Spleen (tissue), 11 donors: ENCODE data around the gene MT1G. TPM values are rescaled to one million over a fixed set of nuclear protein-coding genes. Genes with fewer than 3 reads are reported as not detected.
A peak's percentile ranks its signal among the peaks of the same experiment; 100 is the strongest.
"Not testable (repeated sequence)": the region's sequence is repeated elsewhere in the genome, so short reads cannot be mapped to it uniquely, and the experiment has no call there.

Experiments used
- DNase-seq: peaks from one replicate; pipeline ENCODE4 v3.0.0-alpha.2; 2020
- H3K27ac ChIP-seq, 8 donors: fragments of 200-600 bp; sonication (generic) in 7 of 8; 1 replicate in 4 of 8; 2 replicates in 4 of 8; pipeline versions ENCODE4 v1.5.0 to v1.8.0; 2016 to 2021; ENCODE audit warnings: inconsistent platforms in 4 of 8, mild to moderate bottlenecking in 4 of 8, moderate library complexity in 1 of 8
- H3K27me3 ChIP-seq, 7 donors: fragments of 200-600 bp; sonication (generic) in 6 of 7; replicated peaks in 1 of 7; 1 replicate in 4 of 7; 2 replicates in 3 of 7; pipeline versions ENCODE4 v1.5.0 to v1.8.0; 2016 to 2021; ENCODE audit warnings: inconsistent platforms in 3 of 7, mild to moderate bottlenecking in 1 of 7
- H3K36me3 ChIP-seq, 6 donors: fragments of 200-600 bp; sonication (generic) in 5 of 6; 1 replicate in 4 of 6; 2 replicates in 2 of 6; pipeline versions ENCODE4 v1.5.0 to v1.8.0; 2016 to 2021; ENCODE audit warnings: inconsistent platforms in 2 of 6
- H3K4me1 ChIP-seq, 6 donors: fragments of 200-600 bp; sonication (generic) in 5 of 6; 1 replicate in 3 of 6; 2 replicates in 3 of 6; pipeline versions ENCODE4 v1.5.0 to v1.8.0; 2016 to 2021; ENCODE audit warnings: inconsistent platforms in 3 of 6
- H3K4me3 ChIP-seq, 8 donors: fragments of 200-600 bp; sonication (generic) in 7 of 8; 1 replicate in 4 of 8; 2 replicates in 4 of 8; pipeline versions ENCODE4 v1.5.0 to v1.8.0; 2016 to 2021; ENCODE audit warnings: inconsistent platforms in 4 of 8, mild to moderate bottlenecking in 4 of 8, moderate library complexity in 2 of 8
- H3K9me3 ChIP-seq, 8 donors: fragments of 200-600 bp; sonication (generic) in 7 of 8; 1 replicate in 4 of 8; 2 replicates in 4 of 8; pipeline versions ENCODE4 v1.5.0 to v1.8.0; 2016 to 2021; ENCODE audit warnings: inconsistent platforms in 4 of 8
- CTCF ChIP-seq, 11 experiments: fragments of 200-600 bp in 7 of 11; fragments of 450-650 bp in 4 of 11; sonication (generic) in 4 of 11; IDR thresholded peaks in 8 of 11; conservative IDR thresholded peaks in 3 of 11; 1 replicate in 7 of 11; 2 replicates in 4 of 11; pipeline versions ENCODE4 v1.4.0 to v1.8.0; 2016 to 2021; ENCODE audit warnings: antibody characterized with exemption in 11 of 11, inconsistent platforms in 4 of 11, mild to moderate bottlenecking in 1 of 11
- POLR2A ChIP-seq, 3 donors: fragments of 450-650 bp; IDR thresholded peaks; one replicate each; pipeline ENCODE4 v1.5.1; 2017; ENCODE audit warnings: antibody characterized with exemption in 3 of 3, mild to moderate bottlenecking in 1 of 3
- POLR2AphosphoS5 ChIP-seq, 3 donors: sonication (generic); formaldehyde crosslinking; IDR thresholded peaks; one replicate each; pipeline ENCODE4 v1.5.1; 2017; ENCODE audit warnings: antibody characterized with exemption in 3 of 3
- WGBS, 5 donors: extraction: QIAGEN DNeasy Blood & Tissue Kit in 3 of 5; methylation state at CpG; one replicate each; pipeline versions ENCODE4 v1.1.5 to v1.1.7; 2013 to 2018; 5-methylcytosine and 5-hydroxymethylcytosine counted together
- intact Hi-C: fragments of 100-400 bp; cut with DNase I; formaldehyde crosslinking; loops from one replicate; pipeline ENCODE4 v1.15.0; 2023; ENCODE audit warnings: low total_unique reads
- polyA plus RNA-seq, 3 donors: library from polyadenylated mRNA; stranded (reverse); fragments of 200-250 nt; gene quantifications; one replicate each; pipeline ENCODE4 v1.2.1, GENCODE V29; 2013
- total RNA-seq, 7 donors: library from RNA; depleted of rRNA in 3 of 7; stranded (reverse); fragments of >200 nt in 3 of 7; fragmentation: NEBNext Ultra II Directional in 4 of 7; extraction: Animal tissue kit (Norgen Biotek cat#: 25700) in 4 of 7; gene quantifications; one replicate each; pipeline versions ENCODE4 v1.1.0 to v1.2.1, GENCODE V29; 2016 to 2021
- donor health status: healthy with polysubstance abuse.
- donor health status: DM: no; HTN: no; CAD: no; lungs with moderate emphysema.
- donor health status: DM: no; HTN: no; CAD: no.
- donor health status: Bipolar disorder and iron deficiency.
- donor health status: healthy.
- donor health status: DM: no; HTN: no; CAD: no.
- donor health status: DM: yes; HTN: yes; CAD: no.

Gene MT1G
- total and polyA plus RNA-seq, 10 donors = 1.1 to 12.2 (median 3.9) TPM; not detected in 5

GRCh38 chr16:56669840-56670619 lies 2.2 kb upstream of the MT1G start:
- WGBS, 5 donors = 8 to 18% (median 14%) methylated on average over 17 to 19 of the region's 19 CpGs
- peaks cover 0 to 99% (median 39%) of the 10 kb centered on the region in 7 donors for H3K27me3 ChIP-seq
- no peaks in the 10 kb centered on the region for H3K36me3 ChIP-seq
- H3K4me1 ChIP-seq = peaks cover 3 to 25% (median 15%) of the 10 kb centered on the region in 6 donors
- H3K9me3 ChIP-seq = no peaks in the 10 kb centered on the region
- intact Hi-C loops = no loop called here
- DNase-seq = no peak
- TF ChIP-seq CTCF (IDR thresholded peaks at IDR 0.05 in 8 of 11, conservative IDR thresholded peaks at IDR 0.05 in 3 of 11) (no peak), POLR2A (IDR thresholded peaks at IDR 0.05) (no peak), POLR2AphosphoS5 (IDR thresholded peaks at IDR 0.05) (no peak)
- no peak overlapping the region for H3K27ac ChIP-seq
- H3K4me3 ChIP-seq = peak overlapping the region in 1 of 8 donors; percentile 30

- no peaks in the 10 kb centered on the region for H3K9me3 ChIP-seq
- no peaks in the 10 kb centered on the region for H3K36me3 ChIP-seq
- TF ChIP-seq CTCF (IDR thresholded peaks at IDR 0.05 in 8 of 11, conservative IDR thresholded peaks at IDR 0.05 in 3 of 11) (no peak), POLR2AphosphoS5 (IDR thresholded peaks at IDR 0.05) (no peak), POLR2A (IDR thresholded peaks at IDR 0.05) (no peak)
- intact Hi-C loops = no loop called here
- H3K27me3 ChIP-seq = peaks cover 0 to 100% (median 41%) of the 10 kb centered on the region in 7 donors
- peaks cover 3 to 25% (median 15%) of the 10 kb centered on the region in 6 donors for H3K4me1 ChIP-seq
- H3K27ac ChIP-seq = no peak within 1 kb of the TSS
- 7 to 23% (median 15%) methylated on average over 14 to 38 of the region's 38 CpGs for WGBS, 5 donors
- no peak for DNase-seq
- peak within 1 kb of the TSS in 1 of 8 donors; percentile 30 for H3K4me3 ChIP-seq
Observed at GRCh38 chr16:56669005-56669839, 1.4 kb upstream of the MT1G start, which contains the start of gene MT1H. Gene MT1H, plus strand, starts transcription at chr16:56669814. Its CDS starts 71 bp downstream, at chr16:56669885.

GRCh38 chr16:56665286-56666261 lies 2.3 kb downstream of the MT1G start:
- H3K36me3 ChIP-seq, intact Hi-C loops, H3K27ac ChIP-seq, H3K9me3 ChIP-seq, H3K4me3 ChIP-seq, DNase-seq: not testable (repeated sequence)
- peaks cover 3 to 40% (median 21%) of the 10 kb centered on the region in 6 donors for H3K4me1 ChIP-seq
- 69 to 80% (median 73%) methylated on average over 8 of the region's 8 CpGs for WGBS, 5 donors
- H3K27me3 ChIP-seq = peaks cover 0 to 88% (median 51%) of the 10 kb centered on the region in 7 donors

GRCh38 chr16:56664506-56664905 lies 3.4 kb downstream of the MT1G start:
- Histone ChIP-seq H3K9me3 (no peaks in the 10 kb centered on the region), H3K27ac (no peak overlapping the region), H3K27me3 (peaks cover 0 to 77% (median 40%) of the 10 kb centered on the region in 7 donors), H3K36me3 (no peaks in the 10 kb centered on the region), H3K4me3 (no peak overlapping the region), H3K4me1 (peaks cover 3 to 31% (median 14%) of the 10 kb centered on the region in 6 donors)
- WGBS, 5 donors = 86 to 100% (median 97%) methylated on average over 1 of the region's 1 CpG
- TF ChIP-seq POLR2A (IDR thresholded peaks at IDR 0.05) = no peak
- TF ChIP-seq POLR2AphosphoS5 (IDR thresholded peaks at IDR 0.05) = no peak
- no peak for TF ChIP-seq CTCF (IDR thresholded peaks at IDR 0.05 in 8 of 11, conservative IDR thresholded peaks at IDR 0.05 in 3 of 11)
- no peak for DNase-seq
- intact Hi-C loops = no loop called here
